Measurements from ENCODE around the gene UBN2. TPM values are rescaled to one million over a fixed set of nuclear protein-coding genes. Genes with fewer than 3 reads are reported as not detected.
"Not testable (repeated sequence)": the region's sequence is repeated elsewhere in the genome, so short reads cannot be mapped to it uniquely, and the experiment has no call there.

Gene UBN2
- total RNA-seq, 3 donors from 2014 or later (not counting 1 experiment from before 2014, with no cell fraction given) = 17.6 to 33.2 (median 21.2) TPM

- no peak overlapping the region for H3K4me3 Mint-ChIP-seq
- Histone ChIP-seq H3K9me3 (ENCODE audit: control insufficient read depth, insufficient read depth, low read length) (no peaks in the 10 kb centered on the region), H3K4me1 (ENCODE audit: control insufficient read depth, insufficient read depth, low read length) (no peaks in the 10 kb centered on the region), H3K36me3 (ENCODE audit: control insufficient read depth, insufficient read depth, low read length) (no peaks in the 10 kb centered on the region), H3K27ac (ENCODE audit: low read length) (no peak overlapping the region), H3K27me3 (ENCODE audit: control insufficient read depth, insufficient read depth, low read length) (no peaks in the 10 kb centered on the region), H3K4me3 (ENCODE audit: low read length) (no peak overlapping the region)
- no peak for DNase-seq
- 88% methylated on average over 2 of the region's 2 CpGs for WGBS (ENCODE audit: insufficient coverage)
- H3K27me3 Mint-ChIP-seq (ENCODE audit: low read depth in 2 of 2) = peaks cover 20 to 27% of the 10 kb centered on the region in 2 donors
- no peak for ATAC-seq
- no peak overlapping the region for H3K27ac Mint-ChIP-seq
- peaks cover 1% of the 10 kb centered on the region for H3K36me3 Mint-ChIP-seq
- intact Hi-C loops (cut with micrococcal nuclease) = no loop called here
- H3K9me3 Mint-ChIP-seq = peaks cover 0 to 3% of the 10 kb centered on the region in 2 donors
- TF ChIP-seq CTCF (IDR thresholded peaks at IDR 0.05) = no peak
- H3K4me1 Mint-ChIP-seq = no peaks in the 10 kb centered on the region
These were observed 18.9 kb upstream of the UBN2 start for GRCh38 chr7:139212133-139212532.

- H3K9me3 ChIP-seq (ENCODE audit: control insufficient read depth, insufficient read depth, low read length); H3K4me1 Mint-ChIP-seq; H3K27ac ChIP-seq (ENCODE audit: low read length); H3K27me3 ChIP-seq (ENCODE audit: control insufficient read depth, insufficient read depth, low read length); H3K4me1 ChIP-seq (ENCODE audit: control insufficient read depth, insufficient read depth, low read length); H3K27ac Mint-ChIP-seq; H3K36me3 ChIP-seq (ENCODE audit: control insufficient read depth, insufficient read depth, low read length); H3K4me3 Mint-ChIP-seq; H3K36me3 Mint-ChIP-seq; DNase-seq; intact Hi-C loops (cut with micrococcal nuclease); ATAC-seq; H3K4me3 ChIP-seq (ENCODE audit: low read length); H3K9me3 Mint-ChIP-seq: not testable (repeated sequence)
- peaks cover 15 to 18% of the 10 kb centered on the region in 2 donors for H3K27me3 Mint-ChIP-seq (ENCODE audit: low read depth in 2 of 2)
- 50% methylated on average over 1 of the region's 6 CpGs for WGBS (ENCODE audit: insufficient coverage)
These were observed 17.5 kb upstream of the UBN2 start for GRCh38 chr7:139213489-139213888.

GRCh38 chr7:139218173-139218572, 12.9 kb upstream of the UBN2 start:
- H3K4me3 Mint-ChIP-seq = no peak overlapping the region
- Histone ChIP-seq H3K4me1 (ENCODE audit: control insufficient read depth, insufficient read depth, low read length) (no peaks in the 10 kb centered on the region), H3K27me3 (ENCODE audit: control insufficient read depth, insufficient read depth, low read length) (no peaks in the 10 kb centered on the region), H3K36me3 (ENCODE audit: control insufficient read depth, insufficient read depth, low read length) (no peaks in the 10 kb centered on the region), H3K9me3 (ENCODE audit: control insufficient read depth, insufficient read depth, low read length) (no peaks in the 10 kb centered on the region), H3K4me3 (ENCODE audit: low read length) (no peak overlapping the region), H3K27ac (ENCODE audit: low read length) (no peak overlapping the region)
- intact Hi-C loops (cut with micrococcal nuclease) = no loop called here
- ATAC-seq (no peak), DNase-seq (no peak)
- no peaks in the 10 kb centered on the region for H3K9me3 Mint-ChIP-seq
- no peak for TF ChIP-seq CTCF (IDR thresholded peaks at IDR 0.05)
- H3K4me1 Mint-ChIP-seq = no peaks in the 10 kb centered on the region
- H3K36me3 Mint-ChIP-seq = no peaks in the 10 kb centered on the region
- H3K27ac Mint-ChIP-seq = no peak overlapping the region
- 84% methylated on average over 1 of the region's 1 CpG for WGBS (ENCODE audit: insufficient coverage)
- peaks cover 11 to 21% of the 10 kb centered on the region in 2 donors for H3K27me3 Mint-ChIP-seq (ENCODE audit: low read depth in 2 of 2)

- TF ChIP-seq CTCF (IDR thresholded peaks at IDR 0.05) = no peak
- no peaks in the 10 kb centered on the region for H3K36me3 Mint-ChIP-seq
- no peak overlapping the region for H3K4me3 Mint-ChIP-seq
- DNase-seq (no peak), ATAC-seq (no peak)
- H3K36me3 ChIP-seq (ENCODE audit: control insufficient read depth, insufficient read depth, low read length) = no peaks in the 10 kb centered on the region
- no peak overlapping the region for H3K4me3 ChIP-seq (ENCODE audit: low read length)
- H3K4me1 ChIP-seq (ENCODE audit: control insufficient read depth, insufficient read depth, low read length) = no peaks in the 10 kb centered on the region
- H3K27me3 ChIP-seq (ENCODE audit: control insufficient read depth, insufficient read depth, low read length) = no peaks in the 10 kb centered on the region
- WGBS (ENCODE audit: insufficient coverage) = 70% methylated on average over 1 of the region's 2 CpGs
- no peak overlapping the region for H3K27ac ChIP-seq (ENCODE audit: low read length)
- intact Hi-C loops (cut with micrococcal nuclease) = no loop called here
- H3K9me3 Mint-ChIP-seq = no peaks in the 10 kb centered on the region
- H3K9me3 ChIP-seq (ENCODE audit: control insufficient read depth, insufficient read depth, low read length) = no peaks in the 10 kb centered on the region
- H3K4me1 Mint-ChIP-seq = no peaks in the 10 kb centered on the region
- H3K27me3 Mint-ChIP-seq (ENCODE audit: low read depth in 2 of 2) = peaks cover 20 to 45% of the 10 kb centered on the region in 2 donors
- no peak overlapping the region for H3K27ac Mint-ChIP-seq
These were observed 6.8 kb upstream of the UBN2 start for GRCh38 chr7:139224219-139224618.

- H3K4me1 Mint-ChIP-seq; H3K4me3 Mint-ChIP-seq; H3K4me1 ChIP-seq (ENCODE audit: control insufficient read depth, insufficient read depth, low read length); intact Hi-C loops (cut with micrococcal nuclease); H3K9me3 ChIP-seq (ENCODE audit: control insufficient read depth, insufficient read depth, low read length); H3K4me3 ChIP-seq (ENCODE audit: low read length); DNase-seq; ATAC-seq; H3K36me3 Mint-ChIP-seq; H3K27ac ChIP-seq (ENCODE audit: low read length); H3K36me3 ChIP-seq (ENCODE audit: control insufficient read depth, insufficient read depth, low read length); H3K9me3 Mint-ChIP-seq; H3K27ac Mint-ChIP-seq; H3K27me3 ChIP-seq (ENCODE audit: control insufficient read depth, insufficient read depth, low read length): not testable (repeated sequence)
- H3K27me3 Mint-ChIP-seq (ENCODE audit: low read depth in 2 of 2) = peaks cover 17 to 44% of the 10 kb centered on the region in 2 donors
- 95% methylated on average over 18 of the region's 18 CpGs for WGBS (ENCODE audit: insufficient coverage)
These were observed 6.2 kb upstream of the UBN2 start for GRCh38 chr7:139224836-139225235.

- H3K27ac Mint-ChIP-seq; intact Hi-C loops (cut with micrococcal nuclease); H3K4me3 Mint-ChIP-seq; H3K36me3 Mint-ChIP-seq; DNase-seq; H3K4me3 ChIP-seq (ENCODE audit: low read length); H3K4me1 Mint-ChIP-seq; H3K9me3 Mint-ChIP-seq; H3K36me3 ChIP-seq (ENCODE audit: control insufficient read depth, insufficient read depth, low read length); H3K27ac ChIP-seq (ENCODE audit: low read length); H3K27me3 ChIP-seq (ENCODE audit: control insufficient read depth, insufficient read depth, low read length); ATAC-seq; H3K4me1 ChIP-seq (ENCODE audit: control insufficient read depth, insufficient read depth, low read length); H3K9me3 ChIP-seq (ENCODE audit: control insufficient read depth, insufficient read depth, low read length): not testable (repeated sequence)
- WGBS (ENCODE audit: insufficient coverage) = 94% methylated on average over 60 of the region's 60 CpGs
- peaks cover 17 to 38% of the 10 kb centered on the region in 2 donors for H3K27me3 Mint-ChIP-seq (ENCODE audit: low read depth in 2 of 2)
These were observed 5.5 kb upstream of the UBN2 start for GRCh38 chr7:139225286-139226157.
